Chondrocyte (in vitro differentiated cells): ENCODE data around the gene KRT78. TPM values are rescaled to one million over a fixed set of nuclear protein-coding genes. Genes with fewer than 3 reads are reported as not detected.
A peak's percentile ranks its signal among the peaks of the same experiment; 100 is the strongest.

Source experiments
- DNase-seq: peaks from one replicate; pipeline ENCODE4 v3.0.0; 2021; ENCODE audit warnings: mixed read lengths, low spot score
- H3K27ac Mint-ChIP-seq: one replicate; pipeline ENCODE4 v1.8.0; 2021; ENCODE audit warnings: mild to moderate bottlenecking, moderate library complexity, mixed read lengths; ENCODE audit not compliant: unreplicated experiment
- H3K27me3 Mint-ChIP-seq: 2 replicates; pipeline ENCODE4 v1.8.0; 2021; ENCODE audit warnings: low read depth, mixed read lengths
- H3K36me3 Mint-ChIP-seq: 2 replicates; pipeline ENCODE4 v1.8.0; 2021; ENCODE audit warnings: low read depth, mixed read lengths
- H3K4me1 Mint-ChIP-seq: 2 replicates; pipeline ENCODE4 v1.8.0; 2021; ENCODE audit warnings: low read depth, mild to moderate bottlenecking, mixed read lengths
- H3K4me3 Mint-ChIP-seq: one replicate; pipeline ENCODE4 v1.8.0; 2021; ENCODE audit warnings: mild to moderate bottlenecking, moderate library complexity, mixed read lengths; ENCODE audit not compliant: unreplicated experiment
- H3K9me3 Mint-ChIP-seq: 2 replicates; pipeline ENCODE4 v1.8.0; 2021; ENCODE audit warnings: low read depth, mixed read lengths
- CTCF ChIP-seq: fragments of 200-600 bp; sonication (generic); IDR thresholded peaks from 2 replicates; pipeline ENCODE4 v1.5.0; 2021; ENCODE audit warnings: antibody characterized with exemption, mild to moderate bottlenecking, moderate library complexity
- total RNA-seq: library from RNA; stranded (reverse); gene quantifications from 3 replicates; pipeline ENCODE4 v1.2.1, GENCODE V29; 2021

The KRT78 gene
- total RNA-seq, 1 donor from 2014 or later = not detected

DNA sequence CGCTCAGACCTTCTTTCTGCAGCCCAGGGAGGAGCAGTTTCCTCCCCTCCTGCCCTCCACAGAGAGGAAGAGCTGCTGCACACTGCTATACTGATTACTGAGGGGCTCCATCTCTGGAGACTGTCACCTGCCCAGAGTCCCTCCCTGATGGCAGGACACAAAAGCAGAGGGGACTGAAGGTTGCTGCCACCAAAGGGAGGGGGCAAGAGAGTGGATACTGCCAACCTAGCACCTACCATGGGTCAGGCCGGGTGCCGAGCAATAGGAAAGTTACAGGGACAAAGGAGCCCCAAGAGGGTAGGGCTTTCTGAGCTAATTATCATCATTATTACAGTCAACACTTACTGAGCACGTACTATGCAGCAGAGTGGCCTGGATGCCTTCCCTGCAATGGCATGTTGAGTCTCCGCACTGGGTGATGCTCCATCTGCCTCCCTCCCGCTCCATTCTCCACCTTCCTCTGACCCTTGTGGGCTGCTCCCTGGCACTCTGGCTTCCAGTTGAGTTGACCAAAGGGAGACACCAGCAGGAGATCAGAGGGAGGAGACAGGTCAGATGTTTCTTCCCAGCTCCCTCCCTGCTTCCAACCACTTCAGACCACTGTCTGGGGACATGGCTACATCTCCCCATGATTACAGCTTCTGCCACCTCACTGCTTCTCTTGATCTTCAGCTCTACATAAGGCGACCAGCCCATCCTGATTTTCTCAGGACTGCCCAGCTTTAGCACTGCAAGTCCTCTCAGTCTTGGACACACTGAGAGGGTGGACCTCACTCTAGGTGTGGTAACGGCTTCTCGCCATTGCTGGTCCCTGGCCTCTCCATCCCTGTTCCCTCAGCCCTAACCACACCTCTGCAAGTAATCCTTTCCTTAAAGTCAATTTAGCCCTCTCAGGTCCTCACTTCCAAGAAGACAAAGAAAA, 12.0 kb downstream of the KRT78 start:
- H3K27ac Mint-ChIP-seq = peak overlapping the region; percentile 80
- H3K4me3 Mint-ChIP-seq = no peak overlapping the region
- H3K36me3 Mint-ChIP-seq = no peaks in the 10 kb centered on the region
- H3K4me1 Mint-ChIP-seq = peaks cover 27% of the 10 kb centered on the region
- no peak for TF ChIP-seq CTCF
- H3K27me3 Mint-ChIP-seq = peaks cover 2% of the 10 kb centered on the region
- peak; percentile 38 for DNase-seq
- H3K9me3 Mint-ChIP-seq = no peaks in the 10 kb centered on the region

- Mint-ChIP-seq H3K36me3 (no peaks in the 10 kb centered on the region), H3K27ac (peak overlapping the region; percentile 70), H3K4me3 (no peak overlapping the region), H3K4me1 (peaks cover 27% of the 10 kb centered on the region), H3K9me3 (no peaks in the 10 kb centered on the region), H3K27me3 (peaks cover 2% of the 10 kb centered on the region)
- no peak for TF ChIP-seq CTCF
- peak; percentile 75 for DNase-seq
Observed at GRCh38 chr12:52836042-52836466, 12.7 kb downstream of the KRT78 start.

DNA sequence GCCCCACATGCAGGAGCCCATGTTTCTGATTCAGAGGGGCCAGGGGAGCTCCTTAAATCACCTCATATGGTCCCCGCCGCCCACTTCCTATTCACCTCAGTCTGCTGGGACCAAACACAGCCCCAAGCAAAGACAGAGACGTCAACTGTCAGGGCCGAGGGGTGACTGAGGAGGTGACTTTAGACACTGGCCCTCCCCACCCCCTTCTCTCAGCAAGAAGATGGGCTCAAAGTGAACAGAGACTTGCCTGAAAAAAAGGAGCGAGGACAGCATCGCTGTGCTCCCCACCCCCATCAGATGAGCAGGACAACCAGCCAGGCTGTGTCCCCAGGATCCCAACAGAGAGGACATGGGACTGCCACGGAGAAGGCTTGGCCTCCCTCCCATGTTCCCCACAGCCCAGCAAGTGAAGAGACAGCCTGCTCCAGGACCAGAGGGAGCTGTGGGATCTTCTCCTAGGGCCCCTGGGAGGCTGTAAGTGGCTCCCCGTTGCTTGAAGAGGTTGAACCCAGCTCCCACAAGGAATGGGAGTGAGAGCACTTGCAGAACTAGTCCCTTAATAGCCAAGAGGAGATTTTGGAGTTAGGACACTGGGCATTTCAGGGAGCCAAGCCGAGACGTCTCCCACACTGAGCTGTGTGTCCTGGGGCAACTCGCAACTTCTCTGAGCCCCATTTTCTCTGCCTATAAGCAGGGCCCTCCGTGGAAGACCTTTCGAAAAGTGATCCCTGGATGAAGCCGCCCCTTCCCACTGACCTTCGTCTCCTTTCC, 13.3 kb downstream of the KRT78 start:
- peak; percentile 68 for DNase-seq
- H3K4me1 Mint-ChIP-seq = peaks cover 27% of the 10 kb centered on the region
- H3K27me3 Mint-ChIP-seq = peaks cover 2% of the 10 kb centered on the region
- peak overlapping the region; percentile 70 for H3K27ac Mint-ChIP-seq
- no peak for TF ChIP-seq CTCF
- no peaks in the 10 kb centered on the region for H3K9me3 Mint-ChIP-seq
- no peak overlapping the region for H3K4me3 Mint-ChIP-seq
- no peaks in the 10 kb centered on the region for H3K36me3 Mint-ChIP-seq

- peak; percentile 61 for DNase-seq
- no peaks in the 10 kb centered on the region for H3K27me3 Mint-ChIP-seq
- TF ChIP-seq CTCF = no peak
- H3K36me3 Mint-ChIP-seq = no peaks in the 10 kb centered on the region
- H3K27ac Mint-ChIP-seq = no peak overlapping the region
- no peak overlapping the region for H3K4me3 Mint-ChIP-seq
- H3K4me1 Mint-ChIP-seq = peaks cover 27% of the 10 kb centered on the region
- no peaks in the 10 kb centered on the region for H3K9me3 Mint-ChIP-seq
Observed at GRCh38 chr12:52834727-52835001, 14.1 kb downstream of the KRT78 start.

GRCh38 chr12:52833922-52834726, 14.7 kb downstream of the KRT78 start, which contains the start of gene KRT79:
Gene KRT79, minus strand, starts transcription at chr12:52834311. Its CDS starts 51 bp downstream, at chr12:52834260.
- H3K9me3 Mint-ChIP-seq = no peaks in the 10 kb centered on the region
- H3K4me1 Mint-ChIP-seq = peaks cover 27% of the 10 kb centered on the region
- TF ChIP-seq CTCF = no peak
- no peaks in the 10 kb centered on the region for H3K36me3 Mint-ChIP-seq
- H3K27me3 Mint-ChIP-seq = no peaks in the 10 kb centered on the region
- no peak within 1 kb of the TSS for H3K27ac Mint-ChIP-seq
- peak; percentile 77 for DNase-seq
- no peak within 1 kb of the TSS for H3K4me3 Mint-ChIP-seq
